Measurements from ENCODE around the gene NDOR1.

GRCh38 chr9:137247135-137247915 is 41.8 kb downstream of the NDOR1 start:
- TF ChIP-seq CTCF (IDR thresholded peaks at IDR 0.05), result no peak
- no peak for TF ChIP-seq POLR2A (IDR thresholded peaks at IDR 0.05)

Measured in thyroid gland (tissue), 4 donors.